Endothelial cell of umbilical vein (primary cell): ENCODE measurements around the gene LONP2. TPM values are rescaled to one million over a fixed set of nuclear protein-coding genes. Genes with fewer than 3 reads are reported as not detected.
A peak's percentile ranks its signal among the peaks of the same experiment; 100 is the strongest.
"Not testable (repeated sequence)": the region's sequence is repeated elsewhere in the genome, so short reads cannot be mapped to it uniquely, and the experiment has no call there.

Source experiments
- BruUV-seq: library from RNA; stranded (reverse); fragments of 400-500 nt; replicated peaks from 2 replicates; lab custom pipeline; 2021; lab: Mats Ljungman, UMichigan
- CTCF ChIA-PET: fragments of 300-600, 350-600 bp; sonication (Branson Sonifier 250); formaldehyde crosslinking; loops from one replicate; lab custom pipeline; 2021; ENCODE audit warnings: antibody characterized with exemption, inconsistent platforms; lab: Charles Lee
- POLR2A ChIA-PET: fragments of 300-600, 350-600 bp; sonication (Branson Sonifier 250); formaldehyde crosslinking; loops from one replicate; lab custom pipeline; 2021; ENCODE audit warnings: antibody characterized with exemption, inconsistent platforms; lab: Charles Lee
- DNase-seq: peaks from one replicate; pipeline ENCODE4 v3.0.0-alpha.2; 2011; ENCODE audit warnings: low read depth, low spot score
- FAIRE-seq: peaks from 2 replicates; lab custom pipeline; 2011; peaks lifted over from hg19 to GRCh38; lab: Jason Lieb, UNC
- H2AFZ ChIP-seq: 2 replicates; pipeline ENCODE4 v1.6.0; 2012; ENCODE audit warnings: low read depth, low read length, control low read depth, inconsistent platforms
- H3K27ac ChIP-seq: 2 replicates; pipeline ENCODE4 v1.5.1; 2011; ENCODE audit warnings: low read depth, mild to moderate bottlenecking, control low read depth, low read length, moderate library complexity; ENCODE audit not compliant: insufficient read depth
- H3K27me3 ChIP-seq, 2 experiments: 2 replicates each; pipeline versions ENCODE4 v1.6.0 to v1.6.1; 2011; ENCODE audit warnings: low read length in 2 of 2, mixed read lengths in 1 of 2; ENCODE audit not compliant: control insufficient read depth in 2 of 2, insufficient read depth in 2 of 2
- H3K36me3 ChIP-seq, 2 experiments: 2 replicates in 1 of 2; 3 replicates in 1 of 2; pipeline ENCODE4 v1.5.1; 2011; ENCODE audit warnings: low read length in 2 of 2, mild to moderate bottlenecking in 1 of 2, moderate library complexity in 1 of 2; ENCODE audit not compliant: control insufficient read depth in 2 of 2, insufficient read depth in 2 of 2; ENCODE audit errors: extremely low read depth in 1 of 2
- H3K4me1 ChIP-seq: 3 replicates; pipeline ENCODE4 v1.5.1; 2011; ENCODE audit warnings: mild to moderate bottlenecking, low read length; ENCODE audit not compliant: control insufficient read depth, insufficient read depth; ENCODE audit errors: extremely low read depth
- H3K4me2 ChIP-seq: 2 replicates; pipeline ENCODE4 v1.6.1; 2011; ENCODE audit warnings: low read length, control low read depth, mixed read lengths; ENCODE audit not compliant: insufficient read depth
- H3K4me3 ChIP-seq, 3 experiments: fragments of 200-600 bp in 1 of 3; sonication (generic), shearing (Covaris generic) in 1 of 3; replicated peaks in 1 of 3; 2 replicates each; pipeline ENCODE4 v1.5.1; 2011 to 2016; ENCODE audit warnings: control low read depth in 3 of 3, low read length in 3 of 3, mild to moderate bottlenecking in 2 of 3, inconsistent platforms in 1 of 3, low read depth in 1 of 3, moderate library complexity in 1 of 3; ENCODE audit not compliant: insufficient read depth in 1 of 3
- H3K79me2 ChIP-seq: 2 replicates; pipeline ENCODE4 v1.6.0; 2012; ENCODE audit warnings: low read length, inconsistent platforms; ENCODE audit not compliant: control insufficient read depth, insufficient read depth
- H3K9ac ChIP-seq: replicated peaks from 2 replicates; pipeline ENCODE3; 2011; ENCODE audit warnings: low read length, control low read depth; ENCODE audit not compliant: insufficient read depth; ENCODE audit errors: extremely low read depth
- H3K9me1 ChIP-seq: replicated peaks from 3 replicates; pipeline ENCODE4 v1.6.0; 2011; ENCODE audit warnings: mild to moderate bottlenecking, low read length; ENCODE audit not compliant: control insufficient read depth, insufficient read depth; ENCODE audit errors: extremely low read depth
- H3K9me3 ChIP-seq: replicated peaks from 2 replicates; pipeline ENCODE4 v1.5.1; 2012; ENCODE audit warnings: low read length, inconsistent platforms; ENCODE audit not compliant: control insufficient read depth, insufficient read depth
- H4K20me1 ChIP-seq: replicated peaks from 2 replicates; pipeline ENCODE3; 2011; ENCODE audit warnings: mild to moderate bottlenecking, low read length; ENCODE audit not compliant: control insufficient read depth, insufficient read depth; ENCODE audit errors: extremely low read depth
- CTCF ChIP-seq, 2 donors: IDR thresholded peaks; 1 replicate in 1 of 2; 2 replicates in 1 of 2; pipeline ENCODE4 v1.5.1; 2011; ENCODE audit warnings: low read length in 2 of 2, mild to moderate bottlenecking in 2 of 2, moderate library complexity in 2 of 2, control low read depth in 1 of 2, inconsistent platforms in 1 of 2, low read depth in 1 of 2; ENCODE audit not compliant: insufficient read depth in 1 of 2; ENCODE audit errors: extremely low read depth in 1 of 2
- EZH2 ChIP-seq: IDR thresholded peaks from 2 replicates; pipeline ENCODE4 v1.6.1; 2012; ENCODE audit warnings: borderline replicate concordance, low read depth, mild to moderate bottlenecking, moderate library complexity, low read length, inconsistent platforms; ENCODE audit not compliant: severe bottlenecking
- FOS ChIP-seq: IDR thresholded peaks from 2 replicates; pipeline ENCODE4 v1.6.1; 2011; ENCODE audit warnings: mild to moderate bottlenecking, low read length, moderate library complexity, borderline replicate concordance; ENCODE audit not compliant: insufficient read depth
- GATA2 ChIP-seq: IDR thresholded peaks from 2 replicates; pipeline ENCODE4 v1.7.0; 2011; ENCODE audit warnings: low read depth, mild to moderate bottlenecking, moderate library complexity, mixed read lengths, low read length; ENCODE audit not compliant: insufficient read length, insufficient read depth
- JUN ChIP-seq: IDR thresholded peaks from 2 replicates; pipeline ENCODE4 v1.6.1; 2011; ENCODE audit warnings: borderline replicate concordance, low read depth; ENCODE audit not compliant: insufficient read length, insufficient read depth
- MAX ChIP-seq: IDR thresholded peaks from 2 replicates; pipeline ENCODE4 v1.6.1; 2011; ENCODE audit not compliant: insufficient read depth, insufficient read length
- MYC ChIP-seq: IDR thresholded peaks from one replicate; pipeline ENCODE4 v1.6.1; 2011; ENCODE audit warnings: mild to moderate bottlenecking, low read depth, low read length
- POLR2A ChIP-seq: IDR thresholded peaks from 2 replicates; pipeline ENCODE4 v1.6.1; 2012; ENCODE audit warnings: low read depth, mild to moderate bottlenecking, control low read depth, low read length
- POLR2AphosphoS5 ChIP-seq: IDR thresholded peaks from 2 replicates; pipeline ENCODE4 v1.6.1; 2012; ENCODE audit warnings: low read depth, mild to moderate bottlenecking, control low read depth, low read length, moderate library complexity; ENCODE audit not compliant: insufficient read depth
- dilution Hi-C: fragments of 300-500 bp; cut with MboI; formaldehyde crosslinking; loops from one replicate; pipeline ENCODE4 v1.15.0; 2019; ENCODE audit warnings: low sequenced_read_pairs; ENCODE audit not compliant: extremely low pct_ligation_motif_present
- intact Hi-C: fragments of 100-400 bp; cut with micrococcal nuclease; formaldehyde crosslinking; loops from one replicate; pipeline ENCODE4 v1.10.0; 2022
- polyA plus RNA-seq, 4 experiments: library from polyadenylated mRNA; depleted of rRNA in 3 of 4; stranded (reverse) in 3 of 4; unstranded in 1 of 4; fragments of >200 nt; gene quantifications; 2 replicates each; pipeline versions ENCODE4 v1.2.1 to v1.2.3, GENCODE V29; 2011 to 2012; ENCODE audit warnings: missing spikeins in 1 of 4
- total RNA-seq: library from RNA; stranded (reverse); gene quantifications from 2 replicates; pipeline ENCODE4 v1.2.3, GENCODE V29; 2021

Gene LONP2
- total and polyA plus RNA-seq, 2 donors (not counting 3 experiments of a cell fraction or from before 2014, with no cell fraction given), result 13.5 to 38.4 TPM

- H4K20me1 ChIP-seq, H3K4me1 ChIP-seq, H3K27me3 ChIP-seq, DNase-seq, H3K4me3 ChIP-seq, H3K9me1 ChIP-seq, H3K9me3 ChIP-seq, BruUV-seq, dilution Hi-C loops, H3K4me2 ChIP-seq, H3K27ac ChIP-seq, H3K9ac ChIP-seq, H2AFZ ChIP-seq, POLR2A ChIA-PET, FAIRE-seq, H3K36me3 ChIP-seq: not testable (repeated sequence)
- intact Hi-C loops, result loop anchor here (10.0 kb wide), 1 partner anchor 145 kb away; the partner anchor contains the start of gene SIAH1
- CTCF ChIA-PET, result interaction anchor here (0.6 to 0.7 kb wide), 3 partner anchors 116 to 1412 kb away, joined by 3 read pairs; no protein-coding TSS in a partner anchor
- peaks cover 11% of the 10 kb centered on the region for H3K79me2 ChIP-seq
Observed at GRCh38 chr16:48240147-48240546, 4.0 kb upstream of the LONP2 start.

- peak overlapping the region; percentile 88 for H3K9ac ChIP-seq
- TF ChIP-seq CTCF (IDR thresholded peaks at IDR 0.05; ENCODE audit: extremely low read depth in 1 of 2, insufficient read depth in 1 of 2, low read depth in 1 of 2, low read length in 2 of 2) (no peak), MYC (no peak), FOS (no peak), MAX (no peak), GATA2 (no peak), POLR2A (no peak), EZH2 (no peak), POLR2AphosphoS5 (no peak), JUN (no peak)
- H3K27ac ChIP-seq, result peak overlapping the region; percentile 59
- no peaks in the 10 kb centered on the region for H3K36me3 ChIP-seq
- CTCF ChIA-PET, result interaction anchor here (1.2 kb wide), 1 partner anchor 1101 kb away, joined by 3 read pairs; the partner anchor contains the start of gene NETO2
- peaks cover 51% of the 10 kb centered on the region for H3K79me2 ChIP-seq
- dilution Hi-C loops (no loop called here), intact Hi-C loops (loop anchor here (1.0 to 10.0 kb wide), 2 partner anchors 73 to 140 kb away; partner anchors contain the start of gene SIAH1)
- DNase-seq (no peak), FAIRE-seq (peak; percentile 12)
- POLR2A ChIA-PET, result no interaction called here
- H4K20me1 ChIP-seq, result peaks cover 2% of the 10 kb centered on the region
- peak overlapping the region; percentile 98 for H2AFZ ChIP-seq
- BruUV-seq, result no TSS peak
- no peaks in the 10 kb centered on the region for H3K9me3 ChIP-seq
- H3K27me3 ChIP-seq, result no peaks in the 10 kb centered on the region
- peak overlapping the region; percentile 94 for H3K4me2 ChIP-seq
- peak overlapping the region; percentile 51 to 96 (median 70) for H3K4me3 ChIP-seq
- H3K4me1 ChIP-seq, result peaks cover 9% of the 10 kb centered on the region
- no peaks in the 10 kb centered on the region for H3K9me1 ChIP-seq
Observed at GRCh38 chr16:48244863-48245195, 729 bp downstream of the LONP2 start.
